ENCODE data around the gene TCTN3.
"Not testable (repeated sequence)": the region's sequence is repeated elsewhere in the genome, so short reads cannot be mapped to it uniquely, and the experiment has no call there.

The TCTN3 gene

DNA sequence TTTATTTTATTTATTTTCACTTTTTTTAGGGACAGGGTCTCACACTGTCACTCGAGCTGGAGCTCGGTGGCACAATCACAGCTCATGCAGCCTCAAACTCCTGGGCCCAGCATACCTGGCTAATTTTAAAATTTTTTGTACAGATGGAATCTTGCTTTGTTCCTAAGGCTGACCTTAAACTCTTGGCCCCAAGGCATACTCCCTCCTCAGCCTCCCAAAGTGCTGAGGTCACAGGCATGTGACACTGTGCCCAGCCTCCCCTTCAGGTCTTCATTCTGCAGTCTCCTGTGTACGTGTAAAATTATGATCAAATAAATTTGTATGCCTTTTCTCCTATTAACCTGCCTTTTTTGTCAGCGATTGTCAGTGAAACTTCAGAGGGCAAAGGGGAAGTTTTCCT, 17.8 kb upstream of the TCTN3 start:
- DNase-seq (ENCODE audit: low spot score in 2 of 2), result no peak
- Histone ChIP-seq H3K4me3 (no peak overlapping the region), H3K9me3 (no peaks in the 10 kb centered on the region), H3K36me3 (replicated peaks) (no peaks in the 10 kb centered on the region), H3K27me3 (ENCODE audit: low read depth) (no peaks in the 10 kb centered on the region), H3K4me1 (no peaks in the 10 kb centered on the region)
- in situ Hi-C loops (cut with MboI; ENCODE audit: low sequenced_read_pairs), result no loop called here

- Histone ChIP-seq H3K36me3 (replicated peaks) (no peaks in the 10 kb centered on the region), H3K27me3 (ENCODE audit: low read depth) (no peaks in the 10 kb centered on the region), H3K4me1 (no peaks in the 10 kb centered on the region; the same call in 1 of the 2 replicates), H3K9me3 (no peaks in the 10 kb centered on the region), H3K4me3 (no peak overlapping the region)
- no peak for DNase-seq (ENCODE audit: low spot score in 2 of 2)
- in situ Hi-C loops (cut with MboI; ENCODE audit: low sequenced_read_pairs), result no loop called here
Measured at GRCh38 chr10:95706990-95707389, 13.3 kb upstream of the TCTN3 start.

GRCh38 chr10:95706573-95706972, 12.8 kb upstream of the TCTN3 start:
- Histone ChIP-seq H3K4me1 (no peaks in the 10 kb centered on the region; the same call in 1 of the 2 replicates), H3K9me3 (no peaks in the 10 kb centered on the region), H3K4me3 (no peak overlapping the region), H3K27me3 (ENCODE audit: low read depth) (no peaks in the 10 kb centered on the region), H3K36me3 (replicated peaks) (no peaks in the 10 kb centered on the region)
- no peak for DNase-seq (ENCODE audit: low spot score in 2 of 2)
- in situ Hi-C loops (cut with MboI; ENCODE audit: low sequenced_read_pairs), result no loop called here

DNA sequence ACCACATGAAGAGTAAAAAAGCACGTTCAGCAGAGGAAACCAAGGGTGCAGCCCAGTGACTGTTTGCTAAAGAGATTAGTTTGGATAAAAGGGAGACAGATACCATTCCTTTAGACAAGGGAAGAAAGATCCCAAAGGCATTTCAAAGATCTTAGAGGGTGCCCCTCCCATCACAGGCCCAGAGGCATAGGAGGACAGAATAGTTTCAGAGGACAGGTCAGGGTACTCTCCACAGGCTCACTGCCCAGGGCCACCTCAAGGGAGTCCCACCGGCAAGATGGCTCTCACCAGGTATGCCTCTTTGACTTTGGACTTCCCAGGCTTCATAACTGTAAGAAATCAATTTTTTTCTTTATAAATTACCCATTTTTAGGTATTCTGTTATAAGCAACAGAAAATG, 4.7 kb upstream of the TCTN3 start:
- Histone ChIP-seq H3K27me3 (ENCODE audit: low read depth) (no peaks in the 10 kb centered on the region), H3K4me1 (no peaks in the 10 kb centered on the region; the same call in 1 of the 2 replicates), H3K36me3 (replicated peaks) (no peaks in the 10 kb centered on the region), H3K4me3 (no peak overlapping the region), H3K9me3 (no peaks in the 10 kb centered on the region)
- DNase-seq (ENCODE audit: low spot score in 2 of 2), result no peak
- in situ Hi-C loops (cut with MboI; ENCODE audit: low sequenced_read_pairs), result loop anchor here (10.0 kb wide), 1 partner anchor 146 kb away; no protein-coding TSS in a partner anchor

DNA sequence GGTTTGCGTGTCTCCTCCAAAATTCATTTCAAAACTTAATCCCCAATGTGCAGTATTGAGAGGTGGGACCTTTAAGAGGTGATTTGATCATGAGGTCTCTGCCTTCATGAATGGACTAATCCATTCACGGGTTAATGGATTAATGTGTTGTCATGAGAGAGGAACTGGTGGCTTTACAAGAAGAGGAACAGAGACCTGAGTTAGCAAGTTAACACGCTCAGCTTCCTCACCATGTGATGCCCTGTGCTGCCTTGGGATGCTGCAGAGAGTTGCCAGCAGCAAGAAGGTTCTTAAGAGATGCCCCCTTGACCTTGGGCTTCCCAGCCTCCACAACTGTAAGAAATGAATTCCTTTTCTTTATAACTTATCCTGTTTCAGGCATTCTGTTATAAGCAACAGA, 3.7 kb upstream of the TCTN3 start:
- DNase-seq (ENCODE audit: low spot score in 2 of 2), result no peak
- H3K27me3 ChIP-seq (ENCODE audit: low read depth), result no peaks in the 10 kb centered on the region
- no peaks in the 10 kb centered on the region; the same call in 1 of the 2 replicates for H3K4me1 ChIP-seq
- no peak overlapping the region for H3K4me3 ChIP-seq
- in situ Hi-C loops (cut with MboI; ENCODE audit: low sequenced_read_pairs), result loop anchor here (10.0 kb wide), 1 partner anchor 147 kb away; no protein-coding TSS in a partner anchor
- H3K9me3 ChIP-seq, result no peaks in the 10 kb centered on the region
- no peaks in the 10 kb centered on the region for H3K36me3 ChIP-seq (replicated peaks)

DNA sequence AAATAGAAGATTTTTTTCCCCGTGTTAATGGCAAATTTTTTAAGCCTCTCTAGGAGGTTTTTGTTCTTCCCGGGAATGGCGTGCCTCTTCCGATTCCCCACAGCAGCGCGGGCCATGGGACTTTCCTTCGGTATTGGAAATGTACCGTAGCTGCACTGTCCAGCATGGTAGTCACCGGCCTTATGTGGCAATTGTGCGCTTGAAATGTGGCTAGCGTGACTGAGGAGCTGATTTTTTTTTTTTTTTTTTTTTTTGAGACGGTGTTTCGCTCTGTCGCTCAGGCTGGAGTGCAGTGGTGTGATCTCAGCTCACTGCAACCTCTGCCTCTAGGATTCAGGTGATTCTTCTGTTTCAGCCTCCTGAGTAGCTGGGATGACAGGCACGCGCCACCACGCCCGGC, 938 bp upstream of the TCTN3 start:
- Histone ChIP-seq H3K9me3 (no peaks in the 10 kb centered on the region), H3K27me3 (ENCODE audit: low read depth) (no peaks in the 10 kb centered on the region), H3K4me1 (peaks cover 7% of the 10 kb centered on the region), H3K36me3 (replicated peaks) (peaks cover 16% of the 10 kb centered on the region), H3K4me3 (no peak overlapping the region)
- DNase-seq (ENCODE audit: low spot score in 2 of 2), result no peak
- in situ Hi-C loops (cut with MboI; ENCODE audit: low sequenced_read_pairs), result loop anchor here (10.0 kb wide), 1 partner anchor 150 kb away; no protein-coding TSS in a partner anchor

DNA sequence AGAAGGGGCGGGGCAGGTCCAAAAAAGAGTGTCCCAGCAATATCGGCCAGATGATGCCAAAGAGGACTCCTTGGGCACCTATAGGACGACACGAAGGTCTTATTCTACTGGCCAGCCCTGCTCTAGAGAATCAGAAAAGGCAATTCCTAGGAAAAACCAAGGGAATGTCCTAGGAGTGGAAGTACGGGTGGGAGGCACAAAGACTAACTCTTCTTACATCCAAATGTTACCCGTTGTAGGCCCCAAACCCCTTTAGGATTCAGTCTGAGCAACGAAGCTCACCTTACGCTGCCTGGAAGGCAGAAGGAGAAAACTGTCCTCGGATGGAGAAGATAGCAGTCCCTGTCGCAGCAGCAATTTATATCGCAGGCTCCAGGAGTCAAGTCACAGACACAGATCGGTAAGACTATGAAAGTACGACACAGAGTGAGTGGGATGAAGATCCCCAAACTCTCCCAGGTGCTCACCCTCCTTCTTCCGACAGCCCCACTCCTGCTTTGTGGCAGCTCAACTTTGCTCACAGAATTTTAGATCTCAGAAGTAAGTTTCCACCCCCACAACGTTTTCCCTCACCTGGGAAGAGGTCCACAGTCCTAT, 558 bp downstream of the TCTN3 start:
- Histone ChIP-seq H3K9me3 (no peaks in the 10 kb centered on the region), H3K4me1 (peaks cover 7% of the 10 kb centered on the region), H3K27me3 (ENCODE audit: low read depth) (no peaks in the 10 kb centered on the region), H3K36me3 (replicated peaks) (peaks cover 24% of the 10 kb centered on the region), H3K4me3 (peak overlapping the region; percentile 90)
- peak in 1 of 2 experiments; percentile 3 for DNase-seq (ENCODE audit: low spot score in 2 of 2)
- in situ Hi-C loops (cut with MboI; ENCODE audit: low sequenced_read_pairs), result loop anchor here (10.0 kb wide), 1 partner anchor 152 kb away; no protein-coding TSS in a partner anchor

- Histone ChIP-seq H3K4me1 (peaks cover 7% of the 10 kb centered on the region), H3K27me3 (ENCODE audit: low read depth) (no peaks in the 10 kb centered on the region), H3K9me3 (no peaks in the 10 kb centered on the region), H3K36me3 (replicated peaks) (peaks cover 42% of the 10 kb centered on the region), H3K4me3 (no peak overlapping the region)
- in situ Hi-C loops (cut with MboI; ENCODE audit: low sequenced_read_pairs), result loop anchor here (10.0 kb wide), 1 partner anchor 154 kb away; no protein-coding TSS in a partner anchor
- no peak for DNase-seq (ENCODE audit: low spot score in 2 of 2)
Measured at GRCh38 chr10:95691281-95691680, 2.4 kb downstream of the TCTN3 start.

DNA sequence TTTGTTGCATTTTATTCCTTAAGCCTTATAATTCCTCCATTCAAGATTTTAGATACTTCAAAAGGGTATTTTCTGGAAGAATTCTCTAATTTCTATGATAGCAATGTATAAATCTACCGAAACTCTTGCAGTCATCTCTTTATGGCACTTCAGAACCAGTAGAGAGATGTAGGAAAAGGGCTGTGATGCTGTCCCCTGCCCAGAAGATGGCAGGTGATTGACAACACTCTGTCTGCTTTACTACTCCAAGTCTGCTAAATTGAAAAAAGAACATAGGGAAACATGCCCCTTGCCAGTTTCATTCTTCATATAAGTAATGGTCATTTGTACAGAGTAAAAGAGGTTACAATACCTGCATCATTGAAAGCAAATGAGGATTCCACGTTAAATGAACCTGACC, 5.1 kb downstream of the TCTN3 start:
- Histone ChIP-seq H3K4me1 (peaks cover 7% of the 10 kb centered on the region), H3K4me3 (no peak overlapping the region), H3K9me3 (no peaks in the 10 kb centered on the region), H3K36me3 (replicated peaks) (peaks cover 60% of the 10 kb centered on the region), H3K27me3 (ENCODE audit: low read depth) (no peaks in the 10 kb centered on the region)
- no peak for DNase-seq (ENCODE audit: low spot score in 2 of 2)
- in situ Hi-C loops (cut with MboI; ENCODE audit: low sequenced_read_pairs), result no loop called here

GRCh38 chr10:95683966-95684365, 9.8 kb downstream of the TCTN3 start:
- Histone ChIP-seq H3K4me1 (no peaks in the 10 kb centered on the region), H3K4me3 (no peak overlapping the region), H3K27me3 (ENCODE audit: low read depth) (no peaks in the 10 kb centered on the region), H3K9me3 (no peaks in the 10 kb centered on the region), H3K36me3 (replicated peaks) (peaks cover 71% of the 10 kb centered on the region)
- no peak for DNase-seq (ENCODE audit: low spot score in 2 of 2)
- in situ Hi-C loops (cut with MboI; ENCODE audit: low sequenced_read_pairs), result no loop called here

GRCh38 chr10:95675403-95676116, 18.2 kb downstream of the TCTN3 start:
- H3K9me3 ChIP-seq, result no peaks in the 10 kb centered on the region
- peaks cover 6% of the 10 kb centered on the region; the same call in 1 of the 2 replicates for H3K4me1 ChIP-seq
- no peak overlapping the region for H3K4me3 ChIP-seq
- in situ Hi-C loops (cut with MboI; ENCODE audit: low sequenced_read_pairs), result no loop called here
- no peak for DNase-seq (ENCODE audit: low spot score in 2 of 2)
- H3K36me3 ChIP-seq (replicated peaks), result peaks cover 37% of the 10 kb centered on the region
- H3K27me3 ChIP-seq (ENCODE audit: low read depth), result no peaks in the 10 kb centered on the region

DNA sequence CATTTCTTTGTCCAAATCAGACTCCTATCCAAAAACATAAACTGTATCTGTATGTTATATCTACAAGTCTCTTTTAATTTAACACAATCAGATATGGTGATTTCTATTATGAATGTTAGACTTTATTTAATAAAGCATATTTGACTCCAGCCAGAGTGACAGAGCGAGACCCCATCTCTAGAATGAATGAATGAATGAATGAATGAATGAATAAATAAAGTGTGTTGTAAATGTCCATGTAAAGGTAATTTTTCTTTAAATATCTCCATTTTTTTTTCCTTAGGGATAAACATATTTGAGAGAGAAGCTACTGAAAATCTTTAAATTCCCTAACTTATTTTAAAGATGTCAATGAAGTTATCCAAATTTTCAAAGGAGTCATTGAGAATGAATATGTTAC, 19.1 kb downstream of the TCTN3 start:
- H3K27me3 ChIP-seq (ENCODE audit: low read depth), result no peaks in the 10 kb centered on the region
- H3K36me3 ChIP-seq (replicated peaks), result peaks cover 28% of the 10 kb centered on the region
- no peak for DNase-seq (ENCODE audit: low spot score in 2 of 2)
- peaks cover 6% of the 10 kb centered on the region; the same call in 1 of the 2 replicates for H3K4me1 ChIP-seq
- H3K9me3 ChIP-seq, result no peaks in the 10 kb centered on the region
- in situ Hi-C loops (cut with MboI; ENCODE audit: low sequenced_read_pairs), result no loop called here
- no peak overlapping the region for H3K4me3 ChIP-seq

DNA sequence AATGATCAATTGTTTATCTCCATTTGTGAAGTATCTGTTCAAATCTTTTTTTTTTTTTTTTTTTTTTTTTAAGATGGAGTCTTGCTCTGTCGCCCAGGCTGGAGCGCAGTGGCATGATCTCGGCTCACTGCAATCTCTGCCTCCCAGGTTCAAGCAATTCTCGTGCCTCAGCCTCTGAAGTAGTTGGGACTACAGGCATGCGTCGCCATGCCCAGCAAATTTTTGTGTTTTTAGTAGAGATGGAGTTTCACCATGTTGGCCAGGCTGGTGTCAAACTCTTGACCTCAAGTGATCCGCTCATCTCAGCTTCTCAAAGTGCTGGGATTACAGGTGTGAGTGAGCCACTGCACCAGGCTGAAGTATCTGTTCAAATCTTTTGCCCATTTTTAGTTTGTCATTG, 21.1 kb downstream of the TCTN3 start:
- H3K9me3 ChIP-seq; DNase-seq (ENCODE audit: low spot score in 2 of 2); H3K27me3 ChIP-seq (ENCODE audit: low read depth); H3K4me1 ChIP-seq; in situ Hi-C loops (cut with MboI; ENCODE audit: low sequenced_read_pairs); H3K4me3 ChIP-seq: not testable (repeated sequence)
- H3K36me3 ChIP-seq (replicated peaks), result peaks cover 26% of the 10 kb centered on the region

DNA sequence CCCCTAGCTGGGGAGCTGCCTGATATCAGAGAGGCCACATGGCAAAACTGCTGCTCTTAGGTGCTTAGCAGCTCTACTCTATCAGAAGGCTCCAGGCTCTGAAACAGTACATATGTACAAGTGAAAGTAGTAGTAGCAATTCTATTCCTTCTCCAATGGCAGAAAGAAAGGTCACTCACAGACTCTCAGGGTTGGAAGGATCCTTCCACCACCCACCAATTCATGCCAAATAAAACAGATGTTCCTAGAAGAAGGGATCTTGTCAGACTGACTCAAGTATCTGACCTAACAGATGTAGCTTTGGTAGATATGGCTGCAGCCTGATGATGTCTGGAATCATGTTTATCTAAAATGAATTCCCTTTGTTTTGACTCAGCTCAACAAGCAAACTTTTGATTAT, 29.2 kb downstream of the TCTN3 start:
- Histone ChIP-seq H3K4me1 (no peaks in the 10 kb centered on the region), H3K4me3 (no peak overlapping the region), H3K9me3 (no peaks in the 10 kb centered on the region), H3K36me3 (replicated peaks) (peaks cover 19% of the 10 kb centered on the region), H3K27me3 (ENCODE audit: low read depth) (no peaks in the 10 kb centered on the region)
- DNase-seq (ENCODE audit: low spot score in 2 of 2), result no peak
- in situ Hi-C loops (cut with MboI; ENCODE audit: low sequenced_read_pairs), result no loop called here
